GM12872 (cell line): ENCODE data around the gene MBOAT2.

Experiments
- TF ChIP-seq, protein P1 (sequence below): IDR thresholded peaks from 3 replicates; pipeline ENCODE4 v1.5.1; 2011; ENCODE audit warnings: low read depth, mild to moderate bottlenecking, low read length, moderate library complexity; ENCODE audit not compliant: insufficient read depth

Gene MBOAT2

DNA sequence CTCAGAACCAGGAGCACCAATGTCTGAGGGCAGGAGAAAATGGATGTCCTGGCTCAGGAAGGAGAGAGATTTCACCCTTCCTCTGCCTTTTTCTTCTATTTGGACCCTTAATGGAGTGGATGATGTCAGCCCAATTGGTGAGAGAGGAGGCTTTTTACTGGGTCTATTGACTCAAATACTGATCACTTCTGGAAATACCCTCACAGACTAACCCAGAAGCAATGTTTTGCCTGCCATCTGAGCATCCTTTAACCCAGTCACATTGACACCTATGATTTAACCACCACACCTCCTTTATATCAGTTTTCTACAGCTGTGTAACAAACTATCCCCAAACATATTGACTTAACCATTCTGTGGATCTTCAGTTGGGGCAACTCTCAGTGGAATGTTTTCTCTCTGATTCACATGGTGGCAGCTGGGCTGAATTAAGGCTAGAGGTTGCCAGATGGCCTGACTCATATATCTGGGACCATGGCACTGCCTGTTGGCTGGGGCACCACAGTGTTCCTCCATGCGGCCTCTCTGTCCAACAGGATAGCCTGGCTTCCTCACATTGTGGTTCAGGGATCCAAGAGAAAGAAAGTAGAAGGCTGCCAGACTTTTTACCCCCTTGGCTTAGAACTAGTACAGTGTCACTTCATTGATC, 18.2 kb upstream of the MBOAT2 start:
- TF ChIP-seq, protein P1, sequence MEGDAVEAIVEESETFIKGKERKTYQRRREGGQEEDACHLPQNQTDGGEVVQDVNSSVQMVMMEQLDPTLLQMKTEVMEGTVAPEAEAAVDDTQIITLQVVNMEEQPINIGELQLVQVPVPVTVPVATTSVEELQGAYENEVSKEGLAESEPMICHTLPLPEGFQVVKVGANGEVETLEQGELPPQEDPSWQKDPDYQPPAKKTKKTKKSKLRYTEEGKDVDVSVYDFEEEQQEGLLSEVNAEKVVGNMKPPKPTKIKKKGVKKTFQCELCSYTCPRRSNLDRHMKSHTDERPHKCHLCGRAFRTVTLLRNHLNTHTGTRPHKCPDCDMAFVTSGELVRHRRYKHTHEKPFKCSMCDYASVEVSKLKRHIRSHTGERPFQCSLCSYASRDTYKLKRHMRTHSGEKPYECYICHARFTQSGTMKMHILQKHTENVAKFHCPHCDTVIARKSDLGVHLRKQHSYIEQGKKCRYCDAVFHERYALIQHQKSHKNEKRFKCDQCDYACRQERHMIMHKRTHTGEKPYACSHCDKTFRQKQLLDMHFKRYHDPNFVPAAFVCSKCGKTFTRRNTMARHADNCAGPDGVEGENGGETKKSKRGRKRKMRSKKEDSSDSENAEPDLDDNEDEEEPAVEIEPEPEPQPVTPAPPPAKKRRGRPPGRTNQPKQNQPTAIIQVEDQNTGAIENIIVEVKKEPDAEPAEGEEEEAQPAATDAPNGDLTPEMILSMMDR, result no peak

DNA sequence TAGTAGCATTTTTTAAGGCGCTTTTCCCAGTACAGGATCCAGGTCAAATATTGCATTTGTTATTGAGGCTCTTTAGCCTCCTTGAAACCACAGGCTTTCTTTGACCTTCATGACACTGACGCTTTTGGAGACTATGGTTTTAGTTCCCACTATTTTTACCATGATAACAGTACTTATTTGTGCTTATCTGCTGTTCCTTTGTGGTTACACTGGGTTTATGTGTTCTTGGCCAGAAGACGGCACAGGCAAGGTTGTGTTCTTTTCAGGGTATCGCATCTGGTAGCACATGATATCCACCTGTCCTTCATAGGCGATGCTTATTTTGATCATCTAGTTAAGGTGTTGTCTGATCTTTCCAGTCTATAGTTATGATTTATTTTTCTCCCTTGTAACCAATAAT, 16.8 kb upstream of the MBOAT2 start:
- TF ChIP-seq, protein P1, result no peak

DNA sequence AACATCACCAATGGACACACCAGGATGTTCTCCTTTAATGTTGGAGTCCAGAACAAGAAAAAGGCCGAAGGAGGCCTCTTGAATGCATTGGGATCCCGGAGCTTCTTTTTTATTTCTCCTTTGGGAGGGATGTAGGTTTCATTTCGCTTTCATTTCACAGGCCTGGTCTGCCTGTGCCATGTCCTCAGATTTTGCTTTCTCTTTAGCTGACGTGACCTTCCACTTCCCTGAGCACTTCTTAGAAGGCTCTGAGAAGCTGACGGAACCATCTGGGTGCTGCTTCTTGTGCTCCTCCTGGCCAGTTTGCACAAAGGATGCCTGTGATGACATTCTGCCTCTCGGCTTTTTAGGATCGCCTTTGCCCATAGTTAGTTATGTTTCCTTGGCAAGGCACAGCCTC, 15.1 kb upstream of the MBOAT2 start:
- TF ChIP-seq, protein P1, result no peak

DNA sequence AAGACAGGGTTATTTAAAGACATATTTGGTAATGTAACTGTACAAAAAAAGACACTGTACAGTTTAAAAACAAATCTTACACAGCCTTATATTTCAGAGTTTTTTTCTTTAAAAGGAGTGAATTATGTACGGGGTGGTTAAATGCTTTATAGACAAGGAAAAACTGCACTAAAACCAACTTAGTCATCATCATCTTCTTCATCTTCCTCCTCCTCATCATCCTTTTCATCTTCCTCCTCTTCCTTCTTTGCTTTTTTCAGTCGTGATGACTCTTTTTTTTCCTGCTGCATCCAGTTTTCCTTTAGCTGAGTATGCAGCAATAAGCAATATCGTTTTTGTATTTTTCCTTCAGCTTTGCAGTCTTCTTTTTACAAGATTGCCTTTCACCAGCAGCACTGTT, 14.6 kb upstream of the MBOAT2 start:
- TF ChIP-seq, protein P1, result no peak

DNA sequence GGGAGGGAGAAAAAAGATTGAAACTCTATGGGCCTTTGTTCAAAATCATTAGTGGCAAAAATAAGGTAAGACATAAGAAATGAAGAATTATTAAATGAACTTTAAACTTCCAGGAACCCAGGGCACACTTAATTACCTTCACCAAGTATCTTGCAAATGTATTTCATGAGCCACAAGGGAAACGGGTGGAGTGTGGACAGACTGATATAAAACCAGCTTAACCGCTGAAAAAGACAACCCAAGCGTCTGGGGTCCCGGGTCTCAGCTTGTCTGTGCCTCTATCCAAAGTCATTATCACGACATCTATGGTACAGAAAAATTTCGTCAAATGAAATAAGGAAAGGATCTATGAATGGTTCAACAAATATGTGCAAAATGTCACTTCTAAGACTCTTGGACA, 13.9 kb upstream of the MBOAT2 start:
- TF ChIP-seq, protein P1, result no peak

DNA sequence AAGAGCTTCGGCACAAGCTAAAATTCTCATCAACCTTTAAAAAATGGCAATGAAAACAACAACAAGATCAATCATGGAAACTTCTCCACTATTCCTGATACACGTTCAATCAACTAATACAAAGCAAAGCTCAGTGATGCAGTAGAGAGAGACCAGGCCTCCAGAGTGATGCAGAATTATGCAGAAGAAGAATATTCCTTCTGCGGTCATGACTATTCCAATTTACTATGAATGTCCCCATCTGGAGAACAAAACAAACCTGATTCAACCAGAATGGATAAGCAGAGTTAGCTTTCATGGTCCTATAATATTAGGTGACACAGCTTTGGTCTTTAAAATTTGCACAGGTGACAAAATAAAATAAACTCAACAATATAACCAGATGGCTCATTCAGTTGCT, 12.5 kb upstream of the MBOAT2 start:
- TF ChIP-seq, protein P1, result no peak

DNA sequence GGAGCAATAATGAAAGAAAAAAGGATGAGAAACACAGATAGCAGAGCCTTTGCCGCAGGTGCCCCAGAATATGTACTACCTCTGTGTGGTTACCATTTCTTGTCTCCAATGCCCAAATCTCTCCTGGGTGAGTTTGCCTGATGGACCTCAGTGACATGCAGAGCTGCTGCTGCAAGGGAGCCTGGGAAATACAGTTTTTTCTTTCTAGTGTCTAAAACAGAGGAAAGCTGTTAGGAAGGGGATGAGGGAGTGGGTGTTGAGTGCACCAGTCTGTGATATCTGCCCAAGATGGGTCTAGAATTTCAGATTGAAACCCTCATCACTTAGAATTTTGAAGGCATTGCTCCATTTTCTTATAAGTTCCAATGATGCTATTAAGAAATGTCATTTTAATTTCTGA, 9.9 kb upstream of the MBOAT2 start:
- TF ChIP-seq, protein P1, result no peak

DNA sequence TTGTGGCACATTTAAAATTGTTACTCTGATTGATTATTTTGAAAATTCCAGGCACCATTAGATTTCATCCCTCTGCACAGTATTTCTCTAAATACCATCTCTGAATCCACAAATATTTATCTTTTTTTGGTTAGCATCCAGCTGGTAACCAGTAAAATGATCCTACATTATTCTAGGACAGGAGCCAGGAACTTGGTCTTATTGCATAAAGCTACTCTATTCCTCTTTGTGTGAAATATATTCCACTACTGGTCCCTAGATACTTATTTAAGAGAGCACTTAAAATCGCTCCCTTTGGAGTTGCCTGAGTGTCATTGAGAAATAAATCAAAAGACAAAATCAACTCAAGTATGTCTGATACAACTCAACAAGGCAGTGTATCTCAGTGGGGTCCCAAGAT, 7.4 kb upstream of the MBOAT2 start:
- TF ChIP-seq, protein P1, result no peak
